Germinal center (tissue), 1 donor: Measurements from ENCODE around the gene PTPRG.
"Not testable (repeated sequence)": the region's sequence is repeated elsewhere in the genome, so short reads cannot be mapped to it uniquely, and the experiment has no call there.

Experiments used
- DNase-seq: peaks from one replicate; pipeline ENCODE4 v3.0.0; 2012; ENCODE audit warnings: mixed read lengths, low spot score

Gene PTPRG

DNA sequence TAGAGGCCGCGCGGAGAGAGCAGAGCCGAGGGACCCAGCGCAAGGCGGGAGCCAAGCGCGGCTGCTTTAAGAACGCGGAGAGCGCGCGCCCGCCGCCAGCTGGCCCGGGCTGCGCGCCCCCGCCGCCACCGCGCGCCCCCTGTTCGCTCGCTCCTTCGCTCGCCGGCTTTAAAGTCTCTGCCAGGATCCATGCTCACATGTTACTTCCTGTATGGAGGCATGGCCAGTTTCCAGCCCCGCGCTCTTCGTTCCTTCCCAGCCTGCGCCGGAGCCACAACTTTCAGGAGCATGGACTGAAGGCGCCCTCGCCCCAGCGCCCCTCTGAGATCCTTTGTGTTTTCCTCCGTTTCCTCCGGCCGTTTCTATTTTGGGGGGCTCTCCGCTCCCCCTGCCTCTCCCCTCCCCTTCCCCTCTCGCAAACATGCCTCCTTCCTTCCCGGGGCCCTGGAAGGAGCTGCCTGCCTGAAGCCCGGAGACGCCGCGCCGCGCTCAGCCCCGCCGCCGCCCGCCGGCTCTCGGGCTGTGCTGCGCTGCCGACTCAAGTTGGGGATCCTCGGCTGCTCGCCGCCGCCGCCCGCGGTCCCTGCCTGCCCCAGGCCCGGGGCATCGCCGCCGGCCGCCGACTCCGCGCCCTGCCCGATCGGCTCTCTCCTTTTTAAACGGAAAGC is at the start of gene PTPRG:
Gene PTPRG (plus strand): TSS at position 198 of the 668 bp plus-strand sequence. CDS start 717 bp downstream, outside the sequence.
- DNase-seq: peak; percentile 60

- no peak for DNase-seq
Observed at GRCh38 chr3:61518590-61518989, 42.8 kb upstream of the PTPRG start.

GRCh38 chr3:61520966-61521628 is 40.3 kb upstream of the PTPRG start:
- DNase-seq: peak; percentile 58

DNA sequence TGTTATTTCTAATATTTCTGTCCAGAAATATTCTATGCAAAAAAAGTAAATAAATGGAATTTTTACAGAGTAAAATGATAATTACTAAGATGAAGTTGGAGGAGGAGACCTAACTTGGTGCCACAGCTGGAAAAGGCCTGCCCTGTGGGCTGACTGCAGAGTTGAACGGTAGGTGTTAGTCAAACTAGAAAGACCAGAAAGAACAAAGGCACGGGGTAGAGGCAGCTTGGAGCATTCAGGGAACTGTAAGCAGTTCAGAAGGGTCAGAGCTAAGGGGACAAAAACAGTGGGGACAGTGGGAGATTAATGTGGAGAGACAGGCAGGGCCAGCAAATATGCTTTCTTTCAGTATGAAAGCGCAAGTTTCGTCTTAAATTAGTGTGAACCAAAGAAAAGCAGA is 39.3 kb upstream of the PTPRG start:
- no peak for DNase-seq

DNA sequence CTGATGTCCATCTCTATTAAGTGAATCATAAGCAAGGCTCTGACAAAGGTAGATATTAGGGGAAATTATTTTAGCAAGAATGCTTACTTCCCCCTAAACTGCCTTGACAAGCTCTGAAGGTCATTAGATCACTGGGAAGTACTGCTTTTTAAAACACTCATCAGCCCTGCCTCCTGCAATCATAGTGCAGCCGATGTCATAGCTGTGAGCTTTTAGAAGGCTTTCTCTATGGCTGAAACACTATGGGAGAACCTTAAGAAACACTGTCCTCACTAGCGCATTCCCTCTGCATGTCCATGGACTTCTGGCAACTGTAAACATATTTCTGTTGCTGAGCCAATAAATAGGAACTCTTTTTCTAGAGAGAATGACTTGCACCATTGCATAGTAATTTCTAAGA is 38.7 kb upstream of the PTPRG start:
- no peak for DNase-seq

- no peak for DNase-seq
Observed at GRCh38 chr3:61524933-61525332, 36.4 kb upstream of the PTPRG start.

DNA sequence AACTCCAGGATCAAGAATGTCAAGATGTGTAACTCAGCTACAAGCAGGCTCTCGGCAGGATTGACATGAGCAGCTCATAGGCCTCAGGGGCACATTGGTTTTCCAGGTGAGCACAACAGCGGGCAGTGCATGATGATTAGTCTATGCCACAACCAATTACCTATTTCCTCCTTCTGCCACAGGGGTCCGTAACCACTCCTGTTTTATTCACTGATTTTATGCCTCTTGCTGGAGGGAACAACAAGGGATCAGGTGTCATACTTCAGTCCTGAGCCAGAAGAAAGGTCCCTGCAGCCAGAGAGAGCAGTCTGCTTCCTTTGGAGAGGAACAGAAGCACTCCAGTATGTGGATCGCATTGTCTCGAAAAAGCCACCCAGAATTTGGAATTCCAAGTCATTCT is 35.1 kb upstream of the PTPRG start:
- DNase-seq: no peak

DNA sequence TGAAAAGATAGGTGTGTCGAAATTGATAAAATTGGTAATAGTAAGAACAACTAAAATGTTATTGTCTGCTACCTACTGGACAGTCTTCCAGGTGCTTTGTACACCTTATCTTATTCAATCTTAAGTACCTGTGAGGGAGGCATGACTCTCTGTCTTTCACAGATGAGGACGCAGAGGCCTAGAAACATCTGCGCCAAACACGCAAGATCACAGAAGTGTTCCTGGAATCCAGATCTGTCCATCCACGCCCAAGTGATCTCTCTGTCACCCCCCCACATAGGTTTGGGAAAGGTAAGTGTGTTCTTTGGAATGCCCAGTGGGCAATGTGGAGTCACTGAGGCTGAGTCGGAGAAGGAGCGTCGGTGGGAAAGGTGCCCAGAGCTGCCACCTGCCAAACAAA is 34.4 kb upstream of the PTPRG start:
- DNase-seq: no peak

- DNase-seq: no peak
Observed at GRCh38 chr3:61530355-61530754, 31.0 kb upstream of the PTPRG start.

DNA sequence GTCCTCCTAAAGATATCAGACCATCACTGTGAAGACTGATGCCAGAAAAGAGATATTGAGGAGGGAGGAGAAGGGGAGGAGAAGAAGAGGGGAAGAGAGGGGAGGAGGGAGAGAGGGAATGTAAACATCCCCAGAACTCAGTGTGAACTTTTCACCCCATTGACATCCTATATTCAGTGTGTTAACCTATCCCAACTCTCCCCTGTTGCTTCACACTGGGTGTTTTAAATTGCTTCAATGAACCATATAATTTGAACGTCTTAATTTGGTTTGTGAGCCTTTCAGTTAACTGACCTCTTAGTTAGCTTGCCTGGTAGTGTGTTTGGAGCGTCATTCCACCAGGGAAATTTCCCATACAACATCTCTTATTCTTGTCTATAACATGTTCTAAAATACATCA is 29.8 kb upstream of the PTPRG start:
- no peak for DNase-seq

GRCh38 chr3:61532739-61533500 is 28.5 kb upstream of the PTPRG start:
- no peak for DNase-seq

GRCh38 chr3:61535826-61536225 is 25.5 kb upstream of the PTPRG start:
- no peak for DNase-seq

- no peak for DNase-seq
Observed at GRCh38 chr3:61537366-61537765, 24.0 kb upstream of the PTPRG start.

- no peak for DNase-seq
Observed at GRCh38 chr3:61538486-61538885, 22.9 kb upstream of the PTPRG start.

- no peak for DNase-seq
Observed at GRCh38 chr3:61541694-61542093, 19.7 kb upstream of the PTPRG start.

DNA sequence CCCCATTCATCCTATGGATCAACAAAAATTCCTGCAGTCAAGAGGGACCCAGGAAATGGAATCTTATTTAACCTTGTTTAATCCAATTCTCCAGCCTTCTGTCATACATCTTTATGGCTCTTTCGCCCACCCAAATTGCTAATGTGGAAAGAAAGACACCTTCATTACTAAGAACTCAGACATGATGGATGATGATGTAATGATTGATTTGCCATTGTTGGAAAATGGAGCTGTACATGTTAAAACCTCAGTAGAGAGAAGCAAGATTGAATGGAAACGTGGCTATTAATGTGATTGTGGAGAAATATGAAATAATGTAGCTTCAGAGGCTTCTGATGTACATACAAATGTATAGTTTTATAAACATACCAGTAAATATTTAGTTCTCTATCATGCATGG is 15.7 kb upstream of the PTPRG start:
- DNase-seq: no peak

DNA sequence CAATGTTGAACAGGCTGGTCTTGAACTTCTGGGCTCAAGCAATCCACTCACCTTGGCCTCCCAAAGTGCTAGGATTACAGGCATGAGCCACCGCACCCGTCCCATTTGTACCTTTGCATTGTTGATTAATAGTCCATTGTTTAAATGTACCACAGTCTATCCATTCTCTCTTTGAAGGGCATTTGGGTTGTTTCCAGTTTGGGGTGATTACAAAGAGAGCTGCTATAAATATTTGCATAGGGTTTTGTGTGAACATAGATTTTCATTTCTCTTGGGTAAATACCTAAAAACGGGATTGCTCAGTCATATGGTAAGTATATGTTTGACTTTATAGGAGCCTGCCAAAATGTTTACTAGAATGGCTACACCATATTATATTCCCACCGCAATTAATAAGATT is 13.7 kb upstream of the PTPRG start:
- no peak for DNase-seq

- DNase-seq: not testable (repeated sequence)
Observed at GRCh38 chr3:61552704-61553103, 8.7 kb upstream of the PTPRG start.

- no peak for DNase-seq
Observed at GRCh38 chr3:61559136-61559731, 2.1 kb upstream of the PTPRG start.

GRCh38 chr3:61560517-61561373 is 626 bp upstream of the PTPRG start:
- DNase-seq: peak; percentile 53

DNA sequence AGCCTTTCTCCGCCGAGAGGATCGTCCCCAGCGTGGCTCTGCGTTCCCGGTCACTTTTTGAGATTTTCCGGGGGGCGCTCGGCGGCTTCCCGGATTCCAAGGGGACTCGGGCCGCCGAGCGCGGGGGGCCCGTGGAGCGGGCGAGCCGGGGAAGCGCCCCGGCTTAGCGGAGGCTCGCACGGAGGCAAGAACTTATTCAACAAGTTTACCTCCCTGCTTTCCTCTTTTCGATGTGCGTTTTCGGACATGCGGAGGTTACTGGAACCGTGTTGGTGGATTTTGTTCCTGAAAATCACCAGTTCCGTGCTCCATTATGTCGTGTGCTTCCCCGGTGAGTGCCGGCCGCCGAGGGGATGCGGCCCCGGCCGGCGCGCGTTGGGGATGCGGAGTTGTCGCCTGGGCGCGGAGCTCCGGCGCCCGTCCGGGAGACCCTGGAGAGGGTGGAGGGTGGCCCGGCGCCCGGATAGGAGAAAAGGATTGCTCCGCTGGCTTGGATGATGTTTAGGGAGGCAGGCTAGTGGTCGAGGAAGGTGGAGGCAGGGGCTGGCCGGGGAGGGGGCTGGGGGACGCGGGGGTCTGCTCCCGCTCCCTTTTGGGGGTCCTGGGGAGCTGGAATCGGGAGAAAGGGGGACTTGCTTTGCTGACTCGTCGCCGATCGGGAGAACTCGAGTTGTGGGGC is 810 bp downstream of the PTPRG start:
- peak; percentile 16 for DNase-seq
